ENCODE results near the gene ST6GALNAC4.

ST6GALNAC4 gene

GRCh38 chr9:127955294-127956015, 38.6 kb upstream of the ST6GALNAC4 start (continued):
- TF ChIP-seq PRDM10 (tag by site-specific recombination; IDR thresholded peaks at IDR 0.05) (peak; percentile 81), SCRT2 (tag by site-specific recombination; IDR thresholded peaks at IDR 0.05) (0 out of 2 replicates have a peak, but pooled peaks have one; percentile 26), ZNF16 (tag by site-specific recombination; IDR thresholded peaks at IDR 0.05; ENCODE audit: low read depth) (no peak), ZNF394 (tag by site-specific recombination; IDR thresholded peaks at IDR 0.05; ENCODE audit: borderline replicate concordance) (peak; percentile 50; the same call in 1 of the 2 replicates), GLIS1 (tag by site-specific recombination; IDR thresholded peaks at IDR 0.05) (peak; percentile 54; the same call in 1 of the 2 replicates), WT1 (tag by site-specific recombination; IDR thresholded peaks at IDR 0.05) (peak; percentile 38; the same call in 1 of the 2 replicates), SP7 (tag by site-specific recombination; IDR thresholded peaks at IDR 0.05) (peak; percentile 71; the same call in 1 of the 2 replicates), ZNF10 (tag by site-specific recombination; IDR thresholded peaks at IDR 0.05) (peak; percentile 97), ZNF366 (tag by site-specific recombination; conservative IDR thresholded peaks at IDR 0.05) (0 out of 2 replicates have a peak, but pooled peaks have one; percentile 53), PRDM1 (tag by site-specific recombination; IDR thresholded peaks at IDR 0.05) (peak; percentile 96), ZNF555 (tag by site-specific recombination; conservative IDR thresholded peaks at IDR 0.05) (no peak), OSR2 (tag by site-specific recombination; IDR thresholded peaks at IDR 0.05) (no peak), SP3 (tag by site-specific recombination; IDR thresholded peaks at IDR 0.05) (peak; percentile 38; the same call in 1 of the 2 replicates), ZNF629 (tag by site-specific recombination; IDR thresholded peaks at IDR 0.05) (peak; percentile 45; the same call in 1 of the 2 replicates), ZBTB20 (tag by site-specific recombination; IDR thresholded peaks at IDR 0.05) (peak; percentile 55), ZNF639 (tag by site-specific recombination; IDR thresholded peaks at IDR 0.05) (no peak), KLF8 (tag by site-specific recombination; IDR thresholded peaks at IDR 0.05) (peak; percentile 79), BCL11A (tag by site-specific recombination; IDR thresholded peaks at IDR 0.05; ENCODE audit: low read depth) (peak; percentile 46; the same call in 1 of the 2 replicates)
- TF ChIP-seq, protein P1, sequence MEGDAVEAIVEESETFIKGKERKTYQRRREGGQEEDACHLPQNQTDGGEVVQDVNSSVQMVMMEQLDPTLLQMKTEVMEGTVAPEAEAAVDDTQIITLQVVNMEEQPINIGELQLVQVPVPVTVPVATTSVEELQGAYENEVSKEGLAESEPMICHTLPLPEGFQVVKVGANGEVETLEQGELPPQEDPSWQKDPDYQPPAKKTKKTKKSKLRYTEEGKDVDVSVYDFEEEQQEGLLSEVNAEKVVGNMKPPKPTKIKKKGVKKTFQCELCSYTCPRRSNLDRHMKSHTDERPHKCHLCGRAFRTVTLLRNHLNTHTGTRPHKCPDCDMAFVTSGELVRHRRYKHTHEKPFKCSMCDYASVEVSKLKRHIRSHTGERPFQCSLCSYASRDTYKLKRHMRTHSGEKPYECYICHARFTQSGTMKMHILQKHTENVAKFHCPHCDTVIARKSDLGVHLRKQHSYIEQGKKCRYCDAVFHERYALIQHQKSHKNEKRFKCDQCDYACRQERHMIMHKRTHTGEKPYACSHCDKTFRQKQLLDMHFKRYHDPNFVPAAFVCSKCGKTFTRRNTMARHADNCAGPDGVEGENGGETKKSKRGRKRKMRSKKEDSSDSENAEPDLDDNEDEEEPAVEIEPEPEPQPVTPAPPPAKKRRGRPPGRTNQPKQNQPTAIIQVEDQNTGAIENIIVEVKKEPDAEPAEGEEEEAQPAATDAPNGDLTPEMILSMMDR (tag by site-specific recombination; IDR thresholded peaks at IDR 0.05): peak; percentile 58
- TF ChIP-seq, protein P2, sequence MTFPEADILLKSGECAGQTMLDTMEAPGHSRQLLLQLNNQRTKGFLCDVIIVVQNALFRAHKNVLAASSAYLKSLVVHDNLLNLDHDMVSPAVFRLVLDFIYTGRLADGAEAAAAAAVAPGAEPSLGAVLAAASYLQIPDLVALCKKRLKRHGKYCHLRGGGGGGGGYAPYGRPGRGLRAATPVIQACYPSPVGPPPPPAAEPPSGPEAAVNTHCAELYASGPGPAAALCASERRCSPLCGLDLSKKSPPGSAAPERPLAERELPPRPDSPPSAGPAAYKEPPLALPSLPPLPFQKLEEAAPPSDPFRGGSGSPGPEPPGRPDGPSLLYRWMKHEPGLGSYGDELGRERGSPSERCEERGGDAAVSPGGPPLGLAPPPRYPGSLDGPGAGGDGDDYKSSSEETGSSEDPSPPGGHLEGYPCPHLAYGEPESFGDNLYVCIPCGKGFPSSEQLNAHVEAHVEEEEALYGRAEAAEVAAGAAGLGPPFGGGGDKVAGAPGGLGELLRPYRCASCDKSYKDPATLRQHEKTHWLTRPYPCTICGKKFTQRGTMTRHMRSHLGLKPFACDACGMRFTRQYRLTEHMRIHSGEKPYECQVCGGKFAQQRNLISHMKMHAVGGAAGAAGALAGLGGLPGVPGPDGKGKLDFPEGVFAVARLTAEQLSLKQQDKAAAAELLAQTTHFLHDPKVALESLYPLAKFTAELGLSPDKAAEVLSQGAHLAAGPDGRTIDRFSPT (tag by site-specific recombination; IDR thresholded peaks at IDR 0.05): peak; percentile 67; the same call in 1 of the 2 replicates
